Measurements from ENCODE around the gene LRRC8C. TPM values are rescaled to one million over a fixed set of nuclear protein-coding genes. Genes with fewer than 3 reads are reported as not detected.

The LRRC8C gene
- polyA plus RNA-seq, 1 donor: 6.8 TPM

DNA sequence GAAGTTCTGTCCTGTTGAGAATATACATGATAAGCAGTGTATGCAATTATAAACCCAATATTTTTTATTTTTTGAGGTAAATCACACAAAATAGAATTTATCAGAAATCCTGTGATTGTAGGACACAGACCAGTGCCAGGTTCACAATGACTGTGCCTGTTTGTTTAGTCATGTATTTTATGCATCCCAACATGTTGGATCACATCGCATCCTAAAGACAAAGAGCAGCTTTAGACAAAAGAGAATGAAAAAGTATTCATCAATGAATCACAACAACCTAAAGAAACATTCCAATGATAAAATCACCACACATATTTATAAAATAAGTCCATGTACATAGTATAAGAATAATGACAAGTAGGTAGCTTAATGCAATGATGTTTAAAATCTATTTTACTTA lies 134.7 kb downstream of the LRRC8C start:
- DNase-seq: no peak

Other genes starting within 250 kb of the LRRC8C start
- gene LRRC8B, start 108.3 kb upstream of the LRRC8C start, polyA plus RNA-seq (ENCODE audit: insufficient read length): 11.7 TPM
- 41.8 TPM for gene LRRC8D, start 187.9 kb downstream of the LRRC8C start, polyA plus RNA-seq (ENCODE audit: insufficient read length)